BJ (cell line): ENCODE data around the gene SHISA4. TPM values are rescaled to one million over a fixed set of nuclear protein-coding genes. Genes with fewer than 3 reads are reported as not detected.
A peak's percentile ranks its signal among the peaks of the same experiment; 100 is the strongest.

Experiments used
- CTCF ChIA-PET: fragments of 350-600 bp; formaldehyde crosslinking; extraction: SDS; loops from one replicate; lab custom pipeline; 2021; ENCODE audit warnings: antibody characterized with exemption, inconsistent platforms; lab: Yijun Ruan, JAX
- POLR2A ChIA-PET: fragments of 300-600 bp; sonication (Branson Sonifier 250); formaldehyde crosslinking; extraction: SDS; loops from one replicate; lab custom pipeline; 2021; ENCODE audit warnings: antibody characterized with exemption; lab: Charles Lee
- DNase-seq: peaks from one replicate; pipeline ENCODE4 v3.0.0-alpha.2; 2011; ENCODE audit warnings: low read depth
- H3K27me3 ChIP-seq: 2 replicates; pipeline ENCODE4 v1.6.0; 2011; ENCODE audit warnings: low read length; ENCODE audit not compliant: control insufficient read depth, insufficient read depth
- H3K36me3 ChIP-seq: 2 replicates; pipeline ENCODE4 v1.5.1; 2011; ENCODE audit warnings: low read length; ENCODE audit not compliant: control insufficient read depth, insufficient read depth
- H3K4me3 ChIP-seq: 2 replicates; pipeline ENCODE4 v1.5.1; 2011; ENCODE audit warnings: low read depth, mild to moderate bottlenecking, control low read depth, low read length
- CTCF ChIP-seq: IDR thresholded peaks from 2 replicates; pipeline ENCODE4 v1.5.1; 2011; ENCODE audit warnings: low read depth, mild to moderate bottlenecking, control low read depth, inconsistent platforms, low read length, moderate library complexity; ENCODE audit not compliant: insufficient read depth
- polyA plus RNA-seq: library from polyadenylated mRNA; depleted of rRNA; stranded (reverse); fragments of >200 nt; gene quantifications from 2 replicates; pipeline ENCODE4 v1.2.3, GENCODE V29; 2011

SHISA4 gene
- polyA plus RNA-seq, 1 experiment, result 72.6 TPM

DNA sequence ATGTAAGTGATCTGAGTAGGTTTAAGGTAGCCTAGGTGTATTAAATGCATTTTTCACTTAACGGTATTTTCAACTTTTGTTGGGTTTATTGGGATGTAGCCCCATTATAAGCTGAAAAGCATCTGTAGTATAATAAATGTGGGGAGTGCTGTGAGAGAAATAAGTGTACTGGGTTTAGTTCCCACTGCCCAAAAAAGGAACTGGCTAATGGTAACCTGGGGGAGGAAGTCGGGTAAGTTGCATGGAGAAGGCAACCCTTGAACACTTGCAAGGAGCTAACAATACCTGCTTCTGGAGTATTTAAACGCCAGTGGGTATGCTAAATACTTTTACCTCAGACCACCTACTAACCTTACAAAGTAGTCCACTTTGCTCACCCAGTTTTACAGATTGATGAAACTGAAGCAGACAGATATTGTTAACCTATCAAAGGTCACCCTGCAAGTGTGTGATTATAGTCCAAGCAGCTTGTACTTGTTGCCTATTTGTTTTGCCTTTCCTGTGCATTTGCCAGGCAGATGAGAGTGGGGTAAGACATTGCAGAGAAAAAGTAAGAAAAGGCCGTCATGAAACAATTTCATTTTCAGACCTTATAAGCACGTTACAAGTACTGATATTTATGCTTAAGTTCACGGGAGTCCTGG is 7.6 kb upstream of the SHISA4 start:
- no peak for TF ChIP-seq CTCF
- H3K36me3 ChIP-seq, result no peaks in the 10 kb centered on the region
- no peak overlapping the region for H3K4me3 ChIP-seq
- DNase-seq, result no peak
- CTCF ChIA-PET, result interaction anchor here (0.9 to 5.0 kb wide), 4 partner anchors 11 to 92 kb away, joined by 3 to 48 read pairs (median 4); partner anchors contain the start of gene LMOD1
- no peaks in the 10 kb centered on the region for H3K27me3 ChIP-seq
- POLR2A ChIA-PET, result no interaction called here

DNA sequence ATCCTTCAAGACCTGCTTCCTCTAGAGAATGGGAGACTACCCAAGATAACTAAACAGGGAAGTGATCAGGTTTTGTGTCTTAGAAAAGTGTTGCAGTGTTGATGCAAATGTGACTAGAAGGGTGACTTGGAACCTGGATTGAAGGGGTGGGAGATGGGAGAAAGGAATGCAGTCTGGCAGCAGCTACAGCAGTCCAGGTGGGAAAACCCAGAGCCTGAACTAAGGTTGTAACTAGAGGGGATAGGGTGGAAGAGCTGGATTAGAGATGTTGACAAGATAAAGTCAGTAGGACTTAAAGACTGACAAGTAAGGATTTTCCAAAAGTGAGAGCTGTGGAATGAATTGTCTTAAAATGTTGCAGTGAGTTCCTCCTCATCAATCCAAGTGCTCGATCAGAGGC is 7.1 kb upstream of the SHISA4 start:
- CTCF ChIA-PET, result interaction anchor here (1.4 to 5.0 kb wide), 2 partner anchors 65 to 92 kb away, joined by 3 to 48 read pairs; partner anchors contain the start of gene LMOD1
- POLR2A ChIA-PET, result no interaction called here
- DNase-seq, result no peak
- Histone ChIP-seq H3K27me3 (no peaks in the 10 kb centered on the region), H3K36me3 (no peaks in the 10 kb centered on the region), H3K4me3 (no peak overlapping the region)
- no peak for TF ChIP-seq CTCF

- DNase-seq, result peak; percentile 44
- Histone ChIP-seq H3K4me3 (no peak overlapping the region), H3K36me3 (no peaks in the 10 kb centered on the region), H3K27me3 (no peaks in the 10 kb centered on the region)
- CTCF ChIA-PET, result interaction anchor here (0.6 to 2.9 kb wide), 14 partner anchors 9 to 461 kb away, joined by 3 to 16 read pairs (median 3); partner anchors contain the start of gene TIMM17A
- TF ChIP-seq CTCF, result peak; percentile 39
- POLR2A ChIA-PET, result no interaction called here
Observed at GRCh38 chr1:201882665-201883132, 6.0 kb upstream of the SHISA4 start.

DNA sequence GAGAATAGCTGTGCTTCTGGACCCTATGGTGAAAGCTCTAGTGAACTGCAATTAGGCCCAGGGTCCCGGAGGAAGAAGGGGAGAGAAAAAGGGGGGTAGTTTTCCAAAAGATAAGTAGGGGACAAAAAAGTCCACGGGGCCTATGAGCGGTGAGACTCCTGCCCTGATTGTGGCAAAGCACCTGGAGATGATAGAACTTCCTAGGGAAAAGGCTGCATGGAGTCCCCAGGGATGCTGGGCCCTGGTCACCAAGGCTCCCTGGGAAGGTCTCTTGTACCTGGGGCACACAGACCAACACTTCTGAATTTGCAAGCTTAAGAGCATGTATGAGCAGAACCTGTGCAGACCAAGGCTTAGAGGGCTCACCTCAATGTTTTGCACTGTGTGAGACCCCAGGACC is 5.4 kb upstream of the SHISA4 start:
- no peak for DNase-seq
- no peak overlapping the region for H3K4me3 ChIP-seq
- ChIA-PET CTCF (interaction anchor here (0.7 to 2.9 kb wide), 11 partner anchors 9 to 460 kb away, joined by 3 to 16 read pairs (median 4); partner anchors contain the start of gene TIMM17A), POLR2A (no interaction called here)
- H3K27me3 ChIP-seq, result no peaks in the 10 kb centered on the region
- H3K36me3 ChIP-seq, result no peaks in the 10 kb centered on the region
- no peak for TF ChIP-seq CTCF

- no peak overlapping the region for H3K4me3 ChIP-seq
- DNase-seq, result no peak
- no peaks in the 10 kb centered on the region for H3K27me3 ChIP-seq
- no peaks in the 10 kb centered on the region for H3K36me3 ChIP-seq
- no peak for TF ChIP-seq CTCF
- ChIA-PET POLR2A (no interaction called here), CTCF (interaction anchor here (1.0 to 2.9 kb wide), 4 partner anchors 12 to 353 kb away, joined by 3 to 16 read pairs (median 4); no protein-coding TSS in a partner anchor)
Observed at GRCh38 chr1:201883786-201884185, 4.9 kb upstream of the SHISA4 start.
